GM10248 (cell line): ENCODE measurements around the gene PNKD.
"Not testable (repeated sequence)": the region's sequence is repeated elsewhere in the genome, so short reads cannot be mapped to it uniquely, and the experiment has no call there.

Experiments
- CTCF ChIA-PET: fragments of 300-600 bp; sonication (Branson Sonifier 250); formaldehyde crosslinking; extraction: SDS; loops from one replicate; lab custom pipeline; 2021; ENCODE audit warnings: antibody characterized with exemption; lab: Yijun Ruan, JAX
- POLR2A ChIA-PET: fragments of 350-650 bp; sonication (Branson Sonifier 250); formaldehyde crosslinking; extraction: SDS; loops from one replicate; lab custom pipeline; 2020; ENCODE audit warnings: antibody characterized with exemption; lab: Yijun Ruan, JAX
- DNase-seq: peaks from one replicate; pipeline ENCODE4 v3.0.0; 2012; ENCODE audit errors: extremely low spot score
- TF ChIP-seq, protein P1 (sequence below): IDR thresholded peaks from 2 replicates; pipeline ENCODE4 v1.5.1; 2012; ENCODE audit warnings: mild to moderate bottlenecking, low read depth; ENCODE audit errors: extremely low read depth, missing control alignments, control extremely low read depth

The PNKD gene

DNA sequence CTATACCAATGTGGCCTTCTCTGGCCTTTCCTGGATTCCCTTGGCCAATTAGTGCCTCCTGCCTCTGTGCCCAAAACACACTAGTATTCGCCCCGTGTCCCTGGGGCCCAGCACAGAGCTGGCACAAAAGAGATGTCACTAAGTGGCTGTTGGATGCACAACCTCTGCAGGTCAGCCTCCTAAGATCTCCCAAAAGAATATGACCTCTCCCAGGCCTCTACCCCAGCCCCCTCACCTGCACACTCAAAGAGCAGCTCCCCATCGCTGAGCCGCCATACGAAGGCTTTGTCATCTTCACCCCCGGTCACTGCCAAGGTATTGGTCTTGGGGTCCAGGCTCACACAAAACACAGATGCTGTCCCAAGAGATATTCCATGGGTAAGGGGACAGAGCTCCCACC lies 3.1 kb upstream of the PNKD start:
- TF ChIP-seq, protein P1, sequence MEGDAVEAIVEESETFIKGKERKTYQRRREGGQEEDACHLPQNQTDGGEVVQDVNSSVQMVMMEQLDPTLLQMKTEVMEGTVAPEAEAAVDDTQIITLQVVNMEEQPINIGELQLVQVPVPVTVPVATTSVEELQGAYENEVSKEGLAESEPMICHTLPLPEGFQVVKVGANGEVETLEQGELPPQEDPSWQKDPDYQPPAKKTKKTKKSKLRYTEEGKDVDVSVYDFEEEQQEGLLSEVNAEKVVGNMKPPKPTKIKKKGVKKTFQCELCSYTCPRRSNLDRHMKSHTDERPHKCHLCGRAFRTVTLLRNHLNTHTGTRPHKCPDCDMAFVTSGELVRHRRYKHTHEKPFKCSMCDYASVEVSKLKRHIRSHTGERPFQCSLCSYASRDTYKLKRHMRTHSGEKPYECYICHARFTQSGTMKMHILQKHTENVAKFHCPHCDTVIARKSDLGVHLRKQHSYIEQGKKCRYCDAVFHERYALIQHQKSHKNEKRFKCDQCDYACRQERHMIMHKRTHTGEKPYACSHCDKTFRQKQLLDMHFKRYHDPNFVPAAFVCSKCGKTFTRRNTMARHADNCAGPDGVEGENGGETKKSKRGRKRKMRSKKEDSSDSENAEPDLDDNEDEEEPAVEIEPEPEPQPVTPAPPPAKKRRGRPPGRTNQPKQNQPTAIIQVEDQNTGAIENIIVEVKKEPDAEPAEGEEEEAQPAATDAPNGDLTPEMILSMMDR: no peak
- ChIA-PET CTCF (interaction anchor here (1.1 to 2.6 kb wide), 3 partner anchors 8 to 14 kb away, joined by 3 to 11 read pairs (median 5); no protein-coding TSS in a partner anchor), POLR2A (no interaction called here)
- DNase-seq: no peak

DNA sequence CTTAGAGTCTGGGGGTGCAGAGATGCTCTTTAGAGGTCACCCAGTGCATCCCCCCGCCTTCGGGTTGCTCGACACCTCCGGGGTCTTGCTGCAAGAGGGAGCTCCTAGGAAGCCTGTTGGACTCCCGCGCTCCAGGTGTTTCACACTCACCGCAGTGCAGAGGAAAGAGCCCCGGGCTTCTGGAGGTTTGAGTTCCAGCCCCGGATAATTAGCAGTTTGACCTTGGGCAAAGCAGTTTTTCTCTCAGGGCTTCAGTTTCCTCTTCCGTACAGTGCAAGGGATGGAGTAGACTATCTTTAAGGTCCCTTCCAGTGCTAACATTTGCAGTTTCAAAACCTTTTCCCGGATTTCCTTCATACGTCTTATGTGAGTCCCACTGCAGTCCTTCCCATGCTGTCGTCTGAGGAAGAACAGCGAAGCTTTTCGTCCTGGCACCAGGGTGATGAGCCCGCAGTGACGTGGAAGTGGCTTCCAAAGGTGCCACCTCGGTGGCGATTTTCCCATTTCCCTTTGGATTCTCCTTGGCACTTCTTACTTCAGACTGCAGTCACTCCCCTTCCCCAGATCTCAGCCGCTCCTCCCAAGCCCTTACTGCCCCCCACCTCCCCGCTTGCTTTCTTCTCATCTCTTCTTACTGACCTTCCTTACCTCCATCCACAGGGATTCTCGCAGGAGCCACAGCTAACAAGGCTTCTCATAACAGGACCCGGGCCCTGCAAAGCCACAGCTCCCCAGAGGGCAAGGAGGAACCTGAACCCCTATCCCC lies 585 bp downstream of the PNKD start:
- TF ChIP-seq, protein P1: no peak
- ChIA-PET CTCF (interaction anchor here (0.7 to 6.9 kb wide), 24 partner anchors 9 to 1270 kb away, joined by 3 to 115 read pairs (median 4); partner anchors contain the start of genes CATIP, GPBAR1 and TMBIM1), POLR2A (interaction anchor here (0.6 to 1.3 kb wide), 4 partner anchors 13 to 19 kb away, joined by 3 to 9 read pairs (median 4); no protein-coding TSS in a partner anchor)
- no peak for DNase-seq

DNA sequence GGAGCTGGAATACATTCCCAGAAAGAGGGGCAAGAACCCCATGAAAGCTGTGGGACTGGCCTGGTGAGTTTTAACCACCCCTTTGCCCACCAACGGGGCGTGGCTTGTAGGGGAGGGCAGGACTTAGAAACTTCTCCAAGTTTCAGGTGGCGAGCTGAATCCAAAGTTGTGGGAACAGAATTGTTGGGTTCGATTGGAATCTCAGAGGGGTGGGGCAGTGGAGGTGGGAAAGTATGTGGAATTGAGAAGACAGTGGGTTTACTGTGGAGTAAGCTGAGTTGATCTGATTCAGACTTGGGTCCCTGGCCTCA lies 1.1 kb downstream of the PNKD start:
- TF ChIP-seq, protein P1: no peak
- ChIA-PET CTCF (interaction anchor here (0.7 to 6.9 kb wide), 28 partner anchors 8 to 1269 kb away, joined by 3 to 115 read pairs (median 4); partner anchors contain the start of genes BCS1L, CATIP, GPBAR1 and TMBIM1), POLR2A (no interaction called here)
- DNase-seq: no peak

DNA sequence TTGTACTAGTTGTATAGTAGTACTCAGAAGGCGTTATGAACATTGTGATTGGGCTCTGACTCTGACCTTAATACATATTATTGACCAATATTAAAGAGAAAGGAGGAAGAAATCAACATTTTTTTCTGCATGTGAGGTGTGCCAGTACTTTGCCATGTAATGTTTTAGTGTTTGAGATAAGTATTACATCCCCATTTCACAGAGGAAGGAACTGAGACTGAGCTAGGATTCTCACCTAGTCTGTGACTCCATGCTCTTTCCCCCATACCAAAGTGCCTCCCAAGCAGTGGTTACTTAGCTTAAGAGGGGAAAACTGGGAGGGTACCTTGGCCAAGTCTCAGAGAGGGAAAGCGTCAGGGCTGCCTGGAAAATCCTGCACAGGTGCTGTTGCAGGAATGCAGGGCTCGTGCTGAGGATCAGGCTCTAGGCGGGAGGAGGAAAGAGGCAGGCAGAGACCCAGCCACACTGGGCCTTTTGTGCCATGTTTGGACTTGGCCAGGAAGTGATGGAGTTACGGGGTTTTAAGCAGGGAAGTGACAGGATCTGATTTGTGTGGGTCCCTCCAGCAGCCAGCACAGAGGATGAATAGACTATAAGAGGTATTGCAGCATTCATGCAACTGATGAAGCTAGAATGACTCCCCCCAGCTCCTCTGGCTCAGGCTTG lies 1.7 kb downstream of the PNKD start:
- TF ChIP-seq, protein P1: no peak
- ChIA-PET POLR2A (no interaction called here), CTCF (interaction anchor here (0.7 to 6.9 kb wide), 32 partner anchors 10 to 1269 kb away, joined by 3 to 115 read pairs (median 4); partner anchors contain the start of genes BCS1L, CATIP, GPBAR1 and TMBIM1)
- no peak for DNase-seq

DNA sequence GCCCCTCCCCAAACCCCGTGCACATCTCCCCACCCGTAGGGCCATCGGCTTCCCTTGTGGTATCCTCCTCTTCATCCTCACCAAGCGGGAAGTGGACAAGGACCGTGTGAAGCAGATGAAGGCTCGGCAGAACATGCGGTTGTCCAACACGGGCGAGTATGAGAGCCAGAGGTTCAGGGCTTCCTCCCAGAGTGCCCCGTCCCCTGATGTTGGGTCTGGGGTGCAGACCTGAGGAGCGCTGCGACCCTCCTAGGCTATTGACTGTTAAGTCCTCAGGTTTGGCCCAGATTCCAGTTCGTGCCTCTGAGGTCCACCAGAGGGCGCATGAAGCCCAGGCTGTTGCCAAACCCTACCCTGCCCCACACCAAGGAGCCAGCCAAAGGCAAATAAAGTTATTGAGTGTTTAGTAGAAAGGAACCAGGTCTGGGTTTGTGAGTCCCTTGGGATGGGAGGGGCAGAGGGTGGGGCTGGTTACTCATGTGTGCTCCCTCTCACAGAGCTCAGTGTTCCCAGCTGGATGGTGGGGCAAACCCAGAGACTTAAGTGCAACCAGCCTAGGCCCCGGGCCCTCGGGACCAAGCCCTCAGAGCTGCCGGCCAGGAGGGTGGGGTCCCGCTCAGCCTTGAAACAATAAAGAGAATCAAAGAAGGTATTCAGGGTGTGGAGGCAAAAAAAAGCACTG lies 2.4 kb downstream of the PNKD start:
- POLR2A ChIA-PET: no interaction called here
- TF ChIP-seq, protein P1: peak; percentile 95
- DNase-seq: peak; percentile 68
- CTCF ChIA-PET: interaction anchor here (0.6 to 6.9 kb wide), 39 partner anchors 9 to 1268 kb away, joined by 3 to 115 read pairs (median 4); partner anchors contain the start of genes BCS1L, CATIP, GPBAR1 and TMBIM1

DNA sequence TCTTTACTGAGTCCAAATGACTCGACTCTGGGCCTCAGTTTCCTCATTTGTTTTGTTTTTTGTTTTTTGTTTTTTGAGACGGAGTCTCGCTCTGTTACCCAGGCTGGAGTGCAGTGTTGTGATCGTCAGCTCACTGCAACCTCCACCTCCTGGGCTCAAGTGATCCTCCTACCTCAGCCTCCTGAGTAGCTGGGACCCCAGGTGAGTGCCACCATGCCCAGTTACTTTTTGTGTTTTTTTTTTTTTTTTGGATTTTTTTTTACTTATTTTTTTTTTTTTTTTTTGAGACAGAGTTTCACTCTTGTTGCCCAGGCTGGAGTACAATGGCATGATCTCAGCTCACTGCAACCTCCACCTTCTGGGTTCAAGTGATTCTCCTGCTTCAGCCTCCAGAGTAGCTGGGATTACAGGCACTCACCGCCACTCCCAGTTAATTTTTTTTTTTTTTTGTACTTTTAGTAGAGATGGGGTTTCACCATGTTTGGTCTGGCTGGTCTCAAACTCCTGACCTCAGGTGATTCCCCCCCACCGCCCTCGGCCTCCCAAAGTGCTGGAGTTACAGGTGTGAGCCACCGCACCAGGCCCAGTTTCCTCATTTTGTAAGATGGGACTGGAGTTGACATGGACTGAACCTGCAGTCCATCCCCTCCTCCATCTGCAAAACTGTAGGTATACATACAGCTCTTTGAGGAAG lies 3.0 kb downstream of the PNKD start:
- DNase-seq, POLR2A ChIA-PET: not testable (repeated sequence)
- CTCF ChIA-PET: interaction anchor here (0.6 to 6.9 kb wide), 27 partner anchors 9 to 575 kb away, joined by 3 to 115 read pairs (median 4); partner anchors contain the start of genes CATIP, GPBAR1 and TMBIM1
